K562 (cell line): ENCODE data around the gene PACSIN1. TPM values are rescaled to one million over a fixed set of nuclear protein-coding genes. Genes with fewer than 3 reads are reported as not detected.

ENCODE experiments used
- ARHGAP35 ChIP-seq: fragments of 450-650 bp; IDR thresholded peaks from 2 replicates; pipeline ENCODE4 v1.6.1; 2018; ENCODE audit not compliant: partially characterized antibody
- BCOR ChIP-seq: fragments of 450-650 bp; IDR thresholded peaks from 2 replicates; pipeline ENCODE4 v1.6.1; 2016
- HDAC2 ChIP-seq: fragments of 450-650 bp; IDR thresholded peaks from 2 replicates; pipeline ENCODE4 v1.6.1; 2016; ENCODE audit warnings: mild to moderate bottlenecking
- HDAC8 ChIP-seq: fragments of 450-650 bp; IDR thresholded peaks from 2 replicates; pipeline ENCODE4 v1.6.1; 2016; ENCODE audit warnings: mild to moderate bottlenecking, missing genetic modification characterization, moderate library complexity, missing compliant biosample characterization
- HEY1 ChIP-seq: fragments of 250-450 bp; sonication (Bioruptor Pico); IDR thresholded peaks from 2 replicates; pipeline ENCODE4 v1.5.0; 2020; ENCODE audit warnings: mild to moderate bottlenecking, moderate library complexity, borderline replicate concordance
- KDM5B ChIP-seq: fragments of 200-600 bp; sonication (generic); IDR thresholded peaks from 2 replicates; pipeline ENCODE4 v1.6.1; 2012; ENCODE audit warnings: low read depth, mild to moderate bottlenecking, moderate library complexity, low read length, control low read depth, inconsistent platforms; ENCODE audit not compliant: insufficient replicate concordance
- KLF13 ChIP-seq: fragments of 450-650 bp; IDR thresholded peaks from 2 replicates; pipeline ENCODE4 v1.6.1; 2016; ENCODE audit warnings: missing genetic modification characterization, low read depth, mild to moderate bottlenecking, missing compliant biosample characterization, moderate library complexity, borderline replicate concordance
- MCM2 ChIP-seq: fragments of 450-650 bp; IDR thresholded peaks from 2 replicates; pipeline ENCODE4 v1.6.1; 2017; ENCODE audit warnings: low read depth, mild to moderate bottlenecking
- PTBP1 ChIP-seq: fragments of 200-400 bp; formaldehyde crosslinking; IDR thresholded peaks from 2 replicates; pipeline ENCODE4 v1.6.1; 2017; ENCODE audit warnings: low read depth, low read length
- PTTG1 ChIP-seq: fragments of 450-650 bp; IDR thresholded peaks from 2 replicates; pipeline ENCODE4 v1.6.1; 2016; ENCODE audit warnings: low read depth, mild to moderate bottlenecking, missing genetic modification characterization, missing compliant biosample characterization
- RAD21 ChIP-seq, 2 experiments: fragments of 250-450 bp in 1 of 2; fragments of 450-650 bp in 1 of 2; sonication (Bioruptor Pico) in 1 of 2; formaldehyde crosslinking in 1 of 2; IDR thresholded peaks in 1 of 2; conservative IDR thresholded peaks in 1 of 2; 2 replicates each; pipeline versions ENCODE4 v1.4.0 to v1.8.0; 2020 to 2022; ENCODE audit warnings: mild to moderate bottlenecking in 2 of 2, moderate library complexity in 1 of 2
- SAP30 ChIP-seq: fragments of 200-600 bp; sonication (generic); IDR thresholded peaks from 2 replicates; pipeline ENCODE4 v1.6.1; 2012; ENCODE audit warnings: borderline replicate concordance, low read depth, mild to moderate bottlenecking, moderate library complexity, low read length, control low read depth, inconsistent platforms; ENCODE audit not compliant: insufficient read depth, poor library complexity, severe bottlenecking
- ZNF140 ChIP-seq: fragments of 250-450 bp; sonication (Bioruptor Pico); IDR thresholded peaks from 2 replicates; pipeline ENCODE4 v1.8.0; 2021; ENCODE audit warnings: moderate library complexity, mild to moderate bottlenecking, inconsistent platforms
- polyA plus RNA-seq, 8 experiments: library from polyadenylated mRNA; depleted of rRNA in 4 of 8; stranded (reverse) in 5 of 8; unstranded in 3 of 8; fragments of >200 nt; fragmentation: Nextera tagmentation in 2 of 8; fragmentation: Illumina TruSeq in 1 of 8; extraction: Ambion mirVana in 2 of 8; extraction: Trizol in 1 of 8; gene quantifications; 2 replicates each; pipeline versions ENCODE4 v1.2.1 to v1.2.3, GENCODE V29; 2011 to 2014; ENCODE audit warnings: inconsistent platforms in 1 of 8, missing spikeins in 1 of 8
- total RNA-seq, 7 experiments: library from RNA; depleted of rRNA in 6 of 7; stranded (reverse); fragments of >200 nt in 6 of 7; fragmentation: Illumina TruSeq in 2 of 7; extraction: Trizol in 2 of 7; gene quantifications; 2 replicates each; pipeline versions ENCODE4 v1.2.1 to v1.2.3, GENCODE V29; 2011 to 2021; ENCODE audit warnings: low replicate concordance in 1 of 7
- TF ChIP-seq, protein P1 (sequence below): sonication (generic); IDR thresholded peaks from 2 replicates; pipeline ENCODE4 v1.6.1; 2016
- TF ChIP-seq, protein P2 (sequence below): sonication (generic); formaldehyde crosslinking; IDR thresholded peaks from 2 replicates; pipeline ENCODE4 v1.8.0; 2022; ENCODE audit warnings: missing genetic modification reagents, mild to moderate bottlenecking, moderate library complexity, borderline replicate concordance
- TF ChIP-seq, protein P3 (sequence below): sonication (generic); formaldehyde crosslinking; IDR thresholded peaks from 2 replicates; pipeline ENCODE4 v1.5.0; 2020; ENCODE audit warnings: missing genetic modification reagents
- TF ChIP-seq, protein P4 (sequence below): fragments of 450-650 bp; formaldehyde crosslinking; IDR thresholded peaks from 2 replicates; pipeline ENCODE4 v1.4.0; 2020; ENCODE audit warnings: mild to moderate bottlenecking, moderate library complexity
- TF ChIP-seq, protein P5 (sequence below): fragments of 250-450 bp; sonication (Bioruptor Pico); IDR thresholded peaks from 2 replicates; pipeline ENCODE4 v1.8.0; 2022; ENCODE audit warnings: inconsistent platforms

PACSIN1 gene
- total and polyA plus RNA-seq, 9 of the 15 experiments (the other 6 are each of a cell fraction or from before 2014, with no cell fraction given), result 0.01 to 1.7 (median 0.45) TPM

DNA sequence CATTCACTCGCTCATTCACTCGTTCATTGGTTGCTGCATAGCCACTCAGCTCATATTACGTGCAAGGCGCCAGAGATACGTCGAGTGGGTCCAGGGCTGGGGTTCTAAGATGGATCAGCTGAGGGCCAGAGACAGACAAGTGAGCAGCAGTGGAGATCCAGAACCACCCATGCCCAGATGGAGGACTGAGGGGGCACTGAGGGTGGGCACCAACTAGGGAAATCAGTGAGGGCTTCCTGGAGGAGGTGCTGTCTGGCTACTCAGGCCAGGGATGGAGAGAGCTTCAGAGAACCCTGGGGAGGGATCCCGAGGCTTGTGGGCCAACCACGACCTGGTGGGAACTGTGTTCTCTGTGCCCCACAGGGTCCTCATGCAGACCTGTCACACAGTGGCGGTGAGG lies 90.6 kb downstream of the PACSIN1 start (continued):
- TF ChIP-seq BCOR (peak; percentile 95), RAD21 (CRISPR knock-in tag; conservative IDR thresholded peaks at IDR 0.05 in 1 of 2, IDR thresholded peaks at IDR 0.05 in 1 of 2) (no peak), KLF13 (no peak), ARHGAP35 (no peak), HDAC8 (no peak), PTBP1 (peak; percentile 94), HEY1 (CRISPR knock-in tag) (no peak), MCM2 (no peak), ZNF140 (CRISPR knock-in tag) (no peak), PTTG1 (tag) (no peak), KDM5B (no peak), HDAC2 (0 out of 2 replicates have a peak, but pooled peaks have one; percentile 40), SAP30 (no peak)
- TF ChIP-seq, protein P1, sequence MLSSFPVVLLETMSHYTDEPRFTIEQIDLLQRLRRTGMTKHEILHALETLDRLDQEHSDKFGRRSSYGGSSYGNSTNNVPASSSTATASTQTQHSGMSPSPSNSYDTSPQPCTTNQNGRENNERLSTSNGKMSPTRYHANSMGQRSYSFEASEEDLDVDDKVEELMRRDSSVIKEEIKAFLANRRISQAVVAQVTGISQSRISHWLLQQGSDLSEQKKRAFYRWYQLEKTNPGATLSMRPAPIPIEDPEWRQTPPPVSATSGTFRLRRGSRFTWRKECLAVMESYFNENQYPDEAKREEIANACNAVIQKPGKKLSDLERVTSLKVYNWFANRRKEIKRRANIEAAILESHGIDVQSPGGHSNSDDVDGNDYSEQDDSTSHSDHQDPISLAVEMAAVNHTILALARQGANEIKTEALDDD, result no peak
- TF ChIP-seq, protein P2, sequence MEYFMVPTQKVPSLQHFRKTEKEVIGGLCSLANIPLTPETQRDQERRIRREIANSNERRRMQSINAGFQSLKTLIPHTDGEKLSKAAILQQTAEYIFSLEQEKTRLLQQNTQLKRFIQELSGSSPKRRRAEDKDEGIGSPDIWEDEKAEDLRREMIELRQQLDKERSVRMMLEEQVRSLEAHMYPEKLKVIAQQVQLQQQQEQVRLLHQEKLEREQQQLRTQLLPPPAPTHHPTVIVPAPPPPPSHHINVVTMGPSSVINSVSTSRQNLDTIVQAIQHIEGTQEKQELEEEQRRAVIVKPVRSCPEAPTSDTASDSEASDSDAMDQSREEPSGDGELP (CRISPR knock-in tag), result peak; percentile 8; the same call in 1 of the 2 replicates
- TF ChIP-seq, protein P3, sequence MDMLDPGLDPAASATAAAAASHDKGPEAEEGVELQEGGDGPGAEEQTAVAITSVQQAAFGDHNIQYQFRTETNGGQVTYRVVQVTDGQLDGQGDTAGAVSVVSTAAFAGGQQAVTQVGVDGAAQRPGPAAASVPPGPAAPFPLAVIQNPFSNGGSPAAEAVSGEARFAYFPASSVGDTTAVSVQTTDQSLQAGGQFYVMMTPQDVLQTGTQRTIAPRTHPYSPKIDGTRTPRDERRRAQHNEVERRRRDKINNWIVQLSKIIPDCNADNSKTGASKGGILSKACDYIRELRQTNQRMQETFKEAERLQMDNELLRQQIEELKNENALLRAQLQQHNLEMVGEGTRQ (CRISPR knock-in tag), result no peak
- TF ChIP-seq, protein P4, sequence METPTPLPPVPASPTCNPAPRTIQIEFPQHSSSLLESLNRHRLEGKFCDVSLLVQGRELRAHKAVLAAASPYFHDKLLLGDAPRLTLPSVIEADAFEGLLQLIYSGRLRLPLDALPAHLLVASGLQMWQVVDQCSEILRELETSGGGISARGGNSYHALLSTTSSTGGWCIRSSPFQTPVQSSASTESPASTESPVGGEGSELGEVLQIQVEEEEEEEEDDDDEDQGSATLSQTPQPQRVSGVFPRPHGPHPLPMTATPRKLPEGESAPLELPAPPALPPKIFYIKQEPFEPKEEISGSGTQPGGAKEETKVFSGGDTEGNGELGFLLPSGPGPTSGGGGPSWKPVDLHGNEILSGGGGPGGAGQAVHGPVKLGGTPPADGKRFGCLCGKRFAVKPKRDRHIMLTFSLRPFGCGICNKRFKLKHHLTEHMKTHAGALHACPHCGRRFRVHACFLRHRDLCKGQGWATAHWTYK (CRISPR knock-in tag), result no peak
- TF ChIP-seq, protein P5, sequence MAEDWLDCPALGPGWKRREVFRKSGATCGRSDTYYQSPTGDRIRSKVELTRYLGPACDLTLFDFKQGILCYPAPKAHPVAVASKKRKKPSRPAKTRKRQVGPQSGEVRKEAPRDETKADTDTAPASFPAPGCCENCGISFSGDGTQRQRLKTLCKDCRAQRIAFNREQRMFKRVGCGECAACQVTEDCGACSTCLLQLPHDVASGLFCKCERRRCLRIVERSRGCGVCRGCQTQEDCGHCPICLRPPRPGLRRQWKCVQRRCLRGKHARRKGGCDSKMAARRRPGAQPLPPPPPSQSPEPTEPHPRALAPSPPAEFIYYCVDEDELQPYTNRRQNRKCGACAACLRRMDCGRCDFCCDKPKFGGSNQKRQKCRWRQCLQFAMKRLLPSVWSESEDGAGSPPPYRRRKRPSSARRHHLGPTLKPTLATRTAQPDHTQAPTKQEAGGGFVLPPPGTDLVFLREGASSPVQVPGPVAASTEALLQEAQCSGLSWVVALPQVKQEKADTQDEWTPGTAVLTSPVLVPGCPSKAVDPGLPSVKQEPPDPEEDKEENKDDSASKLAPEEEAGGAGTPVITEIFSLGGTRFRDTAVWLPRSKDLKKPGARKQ (CRISPR knock-in tag), result no peak
